B cell (primary cell): Measurements from ENCODE around the gene PVALEF.

Source experiments
- CTCF ChIP-seq: fragments of 200-600 bp; IDR thresholded peaks from one replicate; pipeline ENCODE4 v1.8.0; 2022; ENCODE audit warnings: antibody characterized with exemption, mild to moderate bottlenecking
- EZH2 ChIP-seq: IDR thresholded peaks from 2 replicates; pipeline ENCODE4 v1.6.1; 2012; ENCODE audit warnings: borderline replicate concordance, low read depth, mild to moderate bottlenecking, moderate library complexity, low read length; ENCODE audit not compliant: insufficient read depth, poor library complexity, severe bottlenecking

DNA sequence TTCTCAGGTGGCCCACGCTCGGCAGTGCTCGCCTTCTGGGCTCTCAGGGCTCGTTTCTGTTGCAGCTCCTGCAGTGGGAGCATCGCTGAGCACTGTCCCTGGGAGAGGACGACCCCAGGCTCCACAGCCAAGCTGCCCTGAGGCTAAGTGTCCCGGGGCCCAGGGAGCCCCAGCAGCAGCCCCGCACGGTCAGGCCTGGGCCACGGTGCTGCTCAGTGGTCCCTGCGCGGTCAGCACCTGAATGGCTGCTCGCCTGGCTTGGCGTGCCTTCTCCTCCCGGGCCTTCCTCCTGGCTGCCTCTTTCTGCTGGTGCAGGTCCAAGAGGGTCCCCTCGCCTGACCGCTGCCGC is 34.1 kb downstream of the PVALEF start:
- TF ChIP-seq CTCF (no peak), EZH2 (no peak)
